H1 (cell line): ENCODE measurements around the gene NLRC5. TPM values are rescaled to one million over a fixed set of nuclear protein-coding genes. Genes with fewer than 3 reads are reported as not detected.

ENCODE experiments used
- CTCF ChIA-PET: fragments of 300-600 bp; sonication (Branson Sonifier 250); formaldehyde crosslinking; loops from one replicate; lab custom pipeline; 2021; ENCODE audit not compliant: partially characterized antibody; lab: Charles Lee
- POLR2A ChIA-PET: fragments of 300-600 bp; sonication (Branson Sonifier 250); formaldehyde crosslinking; loops from one replicate; lab custom pipeline; 2021; ENCODE audit warnings: inconsistent platforms; ENCODE audit not compliant: partially characterized antibody; lab: Charles Lee
- DNase-seq, 2 experiments: peaks; one replicate each; pipeline versions ENCODE4 v3.0.0 to v3.0.0-alpha.2; 2010 to 2022; ENCODE audit warnings: low spot score in 2 of 2, low read depth in 1 of 2, mixed read lengths in 1 of 2
- FAIRE-seq: peaks from 2 replicates; lab custom pipeline; 2011; peaks lifted over from hg19 to GRCh38; lab: Jason Lieb, UNC
- H2AFZ ChIP-seq: 2 replicates; pipeline ENCODE4 v1.8.1; 2012; ENCODE audit warnings: low read length, inconsistent platforms
- H2AK5ac ChIP-seq: 2 replicates; pipeline ENCODE4 v1.6.1; 2013; ENCODE audit warnings: low read depth, low read length
- H2BK120ac ChIP-seq: replicated peaks from 2 replicates; pipeline ENCODE3; 2013; ENCODE audit warnings: low read depth, low read length, inconsistent platforms
- H2BK12ac ChIP-seq: 2 replicates; pipeline ENCODE4 v1.6.1; 2013; ENCODE audit warnings: low read depth, low read length
- H2BK15ac ChIP-seq: 2 replicates; pipeline ENCODE4 v1.6.1; 2013; ENCODE audit warnings: low read length
- H2BK20ac ChIP-seq: 2 replicates; pipeline ENCODE4 v1.6.1; 2013; ENCODE audit warnings: low read length
- H2BK5ac ChIP-seq: 2 replicates; pipeline ENCODE4 v1.6.1; 2013; ENCODE audit warnings: low read depth, low read length
- H3K14ac ChIP-seq: 2 replicates; pipeline ENCODE4 v1.6.1; 2013; ENCODE audit warnings: inconsistent platforms; ENCODE audit not compliant: insufficient read length
- H3K18ac ChIP-seq: 2 replicates; pipeline ENCODE4 v1.6.1; 2013; ENCODE audit warnings: low read length; ENCODE audit errors: extremely low read depth
- H3K23ac ChIP-seq: 2 replicates; pipeline ENCODE4 v1.6.1; 2013; ENCODE audit warnings: inconsistent platforms; ENCODE audit not compliant: insufficient read length
- H3K23me2 ChIP-seq: 2 replicates; pipeline ENCODE4 v1.6.1; 2013; ENCODE audit warnings: low read depth, low read length
- H3K27ac ChIP-seq: 2 replicates; pipeline ENCODE4 v1.6.1; 2011; ENCODE audit warnings: low read depth, low read length, inconsistent platforms
- H3K27me3 ChIP-seq, 4 experiments: replicated peaks in 1 of 4; 1 replicate in 1 of 4; 2 replicates in 3 of 4; pipeline versions ENCODE4 v1.6.1 to v1.8.1; 2011 to 2013; ENCODE audit warnings: low read length in 3 of 4, mild to moderate bottlenecking in 3 of 4, inconsistent platforms in 2 of 4, mixed read lengths in 2 of 4, moderate library complexity in 1 of 4; ENCODE audit not compliant: control insufficient read depth in 3 of 4, insufficient read depth in 3 of 4; ENCODE audit errors: extremely low read depth in 1 of 4
- H3K36me3 ChIP-seq, 4 experiments: 2 replicates each; pipeline versions ENCODE4 v1.6.1 to v1.8.1; 2011 to 2013; ENCODE audit warnings: mild to moderate bottlenecking in 4 of 4, low read length in 3 of 4, moderate library complexity in 2 of 4, control low read depth in 1 of 4, inconsistent platforms in 1 of 4; ENCODE audit not compliant: insufficient read depth in 4 of 4, control insufficient read depth in 2 of 4
- H3K4ac ChIP-seq: replicated peaks from 2 replicates; pipeline ENCODE3; 2013; ENCODE audit warnings: low read length, low read depth, mixed read lengths, inconsistent platforms; ENCODE audit not compliant: insufficient read length
- H3K4me1 ChIP-seq, 4 experiments: replicated peaks in 1 of 4; 1 replicate in 1 of 4; 2 replicates in 3 of 4; pipeline versions ENCODE4 v1.6.1 to v1.8.1; 2011 to 2013; ENCODE audit warnings: low read length in 3 of 4, inconsistent platforms in 2 of 4, mixed read lengths in 1 of 4; ENCODE audit not compliant: insufficient read depth in 4 of 4, control insufficient read depth in 3 of 4
- H3K4me2 ChIP-seq, 2 experiments: 2 replicates each; pipeline versions ENCODE4 v1.6.1 to v1.8.1; 2011 to 2013; ENCODE audit warnings: low read depth in 2 of 2, low read length in 2 of 2, control low read depth in 1 of 2, inconsistent platforms in 1 of 2, mild to moderate bottlenecking in 1 of 2; ENCODE audit not compliant: insufficient read depth in 1 of 2
- H3K4me3 ChIP-seq, 4 experiments: fragments of 200-600, 300-600 bp in 1 of 4; sonication (generic), shearing (Covaris generic), sonication (Bioruptor Twin) in 1 of 4; 2 replicates each; pipeline versions ENCODE4 v1.5.1 to v1.8.1; 2011 to 2016; ENCODE audit warnings: low read length in 4 of 4, low read depth in 3 of 4, control low read depth in 2 of 4, inconsistent platforms in 2 of 4, mild to moderate bottlenecking in 2 of 4, mixed read lengths in 1 of 4, moderate library complexity in 1 of 4; ENCODE audit not compliant: insufficient read depth in 2 of 4; ENCODE audit errors: extremely low read depth in 1 of 4
- H3K56ac ChIP-seq: replicated peaks from 2 replicates; pipeline ENCODE3; 2013; ENCODE audit warnings: low read depth, mild to moderate bottlenecking, mixed read lengths, low read length, inconsistent platforms; ENCODE audit not compliant: insufficient read length
- H3K79me1 ChIP-seq: 2 replicates; pipeline ENCODE4 v1.6.1; 2013; ENCODE audit warnings: low read depth, low read length, control low read depth
- H3K79me2 ChIP-seq, 2 experiments: 2 replicates each; pipeline versions ENCODE4 v1.6.1 to v1.8.1; 2012 to 2013; ENCODE audit warnings: low read length in 2 of 2, mild to moderate bottlenecking in 2 of 2, inconsistent platforms in 1 of 2; ENCODE audit not compliant: insufficient read depth in 2 of 2, control insufficient read depth in 1 of 2
- H3K9ac ChIP-seq, 4 experiments: replicated peaks in 1 of 4; 1 replicate in 1 of 4; 2 replicates in 3 of 4; pipeline versions ENCODE4 v1.6.1 to v1.8.1; 2011 to 2013; ENCODE audit warnings: low read depth in 3 of 4, low read length in 3 of 4, control low read depth in 2 of 4, mild to moderate bottlenecking in 2 of 4, moderate library complexity in 2 of 4, inconsistent platforms in 1 of 4; ENCODE audit errors: extremely low read depth in 1 of 4
- H3K9me3 ChIP-seq, 2 experiments: 2 replicates each; pipeline versions ENCODE4 v1.6.1 to v1.8.1; 2012 to 2013; ENCODE audit warnings: mild to moderate bottlenecking in 2 of 2, moderate library complexity in 2 of 2, control low read depth in 1 of 2, inconsistent platforms in 1 of 2, low read depth in 1 of 2, low read length in 1 of 2, mixed read lengths in 1 of 2; ENCODE audit not compliant: insufficient read depth in 2 of 2
- H4K20me1 ChIP-seq, 2 experiments: replicated peaks in 1 of 2; 2 replicates each; pipeline versions ENCODE3 to v1.8.1; 2011 to 2013; ENCODE audit warnings: inconsistent platforms in 2 of 2, low read length in 2 of 2, mild to moderate bottlenecking in 1 of 2; ENCODE audit not compliant: insufficient read depth in 2 of 2, control insufficient read depth in 1 of 2
- H4K5ac ChIP-seq: 2 replicates; pipeline ENCODE4 v1.6.1; 2013; ENCODE audit warnings: low read length, low read depth, mixed read lengths, inconsistent platforms; ENCODE audit not compliant: insufficient read length
- H4K8ac ChIP-seq: 2 replicates; pipeline ENCODE4 v1.8.0; 2013; ENCODE audit warnings: mild to moderate bottlenecking, moderate library complexity, low read length, inconsistent platforms; ENCODE audit not compliant: insufficient read depth; ENCODE audit errors: extremely low read depth
- H4K91ac ChIP-seq: replicated peaks from 2 replicates; pipeline ENCODE3; 2013; ENCODE audit warnings: low read length, mixed read lengths, inconsistent platforms; ENCODE audit not compliant: insufficient read length
- ASH2L ChIP-seq: fragments of 200-600, 300-600 bp; sonication (generic); IDR thresholded peaks from one replicate; pipeline ENCODE4 v1.7.1; 2017; ENCODE audit warnings: low read length
- ATF2 ChIP-seq: IDR thresholded peaks from 2 replicates; pipeline ENCODE4 v1.6.1; 2012; ENCODE audit warnings: low read length, inconsistent platforms
- CTCF ChIP-seq, 3 experiments: IDR thresholded peaks; 1 replicate in 2 of 3; 2 replicates in 1 of 3; pipeline versions ENCODE4 v1.5.1 to v1.6.1; 2011; ENCODE audit warnings: low read length in 3 of 3, mild to moderate bottlenecking in 3 of 3, inconsistent platforms in 2 of 3, low read depth in 1 of 3, moderate library complexity in 1 of 3; ENCODE audit not compliant: insufficient read depth in 1 of 3; ENCODE audit errors: control extremely low read depth in 1 of 3
- HDAC2 ChIP-seq, 2 experiments: fragments of 300-600 bp in 1 of 2; sonication (generic) in 1 of 2; IDR thresholded peaks; 2 replicates each; pipeline ENCODE4 v1.6.1; 2011 to 2012; ENCODE audit warnings: low read depth in 2 of 2, low read length in 2 of 2, mild to moderate bottlenecking in 2 of 2, moderate library complexity in 2 of 2, borderline replicate concordance in 1 of 2, inconsistent platforms in 1 of 2
- KDM4A ChIP-seq: IDR thresholded peaks from one replicate; pipeline ENCODE4 v1.7.1; 2012; ENCODE audit warnings: low read depth, mild to moderate bottlenecking, moderate library complexity, low read length, inconsistent platforms; ENCODE audit not compliant: severe bottlenecking
- NANOG ChIP-seq: IDR thresholded peaks from 2 replicates; pipeline ENCODE4 v1.6.1; 2011; ENCODE audit warnings: low read length, low read depth, mild to moderate bottlenecking, inconsistent platforms; ENCODE audit not compliant: insufficient read depth, poor library complexity, severe bottlenecking
- RFX5 ChIP-seq: IDR thresholded peaks from 2 replicates; pipeline ENCODE4 v1.6.1; 2011; ENCODE audit warnings: low read depth, low read length, improper control_type of control experiment, borderline replicate concordance
- RXRA ChIP-seq: IDR thresholded peaks from 2 replicates; pipeline ENCODE4 v1.6.1; 2011; ENCODE audit warnings: low read depth, mild to moderate bottlenecking, low read length, moderate library complexity; ENCODE audit not compliant: insufficient read depth
- TAF1 ChIP-seq: IDR thresholded peaks from 2 replicates; pipeline ENCODE4 v1.6.1; 2011; ENCODE audit warnings: mild to moderate bottlenecking, low read depth, low read length
- WGBS, 2 experiments: shearing (Covaris generic) in 1 of 2; methylation state at CpG; one replicate each; pipeline versions ENCODE4 v1.1.6 to v1.1.7; 2013 to 2015; ENCODE audit warnings: low lambda C conversion rate in 2 of 2, mixed read lengths in 2 of 2, inconsistent platforms in 1 of 2, low coverage in 1 of 2, missing lambda C conversion rate in 1 of 2; ENCODE audit not compliant: insufficient replicate concordance in 2 of 2, insufficient coverage in 1 of 2, insufficient read length in 1 of 2; ENCODE audit errors: extremely low coverage in 1 of 2, missing lambda C conversion rate in 1 of 2; 5-methylcytosine and 5-hydroxymethylcytosine counted together
- polyA plus RNA-seq, 7 experiments: library from polyadenylated mRNA; depleted of rRNA in 3 of 7; stranded (reverse) in 5 of 7; unstranded in 2 of 7; fragments of >200 nt in 5 of 7; fragments of 200-250 nt in 2 of 7; gene quantifications; 1 replicate in 5 of 7; 2 replicates in 1 of 7; 4 replicates in 1 of 7; pipeline versions ENCODE4 v1.2.1 to v1.2.3, GENCODE V29; 2011 to 2013; ENCODE audit warnings: missing spikeins in 2 of 7, mixed read lengths in 2 of 7
- total RNA-seq: library from RNA; stranded (reverse); fragmentation: NEBNext Ultra II Directional; extraction: Animal tissue kit (Norgen Biotek cat#: 25700); gene quantifications from 2 replicates; pipeline ENCODE4 v1.2.1, GENCODE V29; 2021

The NLRC5 gene
- total and polyA plus RNA-seq, 2 of the 8 experiments (the other 6 are each of a cell fraction or from before 2014, with no cell fraction given), result 2.2 to 3.2 TPM

GRCh38 chr16:57125969-57126368 lies 136.6 kb downstream of the NLRC5 start:
- H2BK15ac ChIP-seq, result no peak overlapping the region
- H3K4ac ChIP-seq, result no peak overlapping the region
- no peaks in the 10 kb centered on the region for H4K20me1 ChIP-seq
- no peak overlapping the region for H2AFZ ChIP-seq
- H4K91ac ChIP-seq, result no peak overlapping the region
- WGBS, 2 experiments, result 93% methylated on average over 4 of the region's 4 CpGs; no CpG with 5 or more reads in 1 of the 2 experiments
- no peak overlapping the region for H4K8ac ChIP-seq
- no peak overlapping the region for H3K27ac ChIP-seq
- H2BK20ac ChIP-seq, result no peak overlapping the region
- no peak overlapping the region for H3K9ac ChIP-seq
- no peaks in the 10 kb centered on the region for H3K23me2 ChIP-seq
- no peaks in the 10 kb centered on the region for H3K36me3 ChIP-seq
- no peaks in the 10 kb centered on the region for H3K79me2 ChIP-seq
- no peak overlapping the region for H2BK5ac ChIP-seq
- no peaks in the 10 kb centered on the region for H3K9me3 ChIP-seq
- H3K79me1 ChIP-seq, result no peaks in the 10 kb centered on the region
- H3K14ac ChIP-seq, result no peak overlapping the region
- H4K5ac ChIP-seq, result no peak overlapping the region
- no peak overlapping the region for H3K18ac ChIP-seq
- H3K4me3 ChIP-seq, result no peak overlapping the region
- no peaks in the 10 kb centered on the region for H3K27me3 ChIP-seq
- DNase-seq (no peak), FAIRE-seq (no peak)
- H2BK120ac ChIP-seq, result no peak overlapping the region
- H3K4me2 ChIP-seq, result no peak overlapping the region
- H2BK12ac ChIP-seq, result no peak overlapping the region
- no peaks in the 10 kb centered on the region; a peak in 1 of 7 replicates for H3K4me1 ChIP-seq
- no peak overlapping the region for H2AK5ac ChIP-seq
- ChIA-PET CTCF (interaction anchor here (0.6 to 1.8 kb wide), 6 partner anchors 20 to 913 kb away, joined by 3 to 4 read pairs (median 3); no protein-coding TSS in a partner anchor), POLR2A (interaction anchor here (1.2 kb wide), 1 partner anchor 9 kb away, joined by 4 read pairs; no protein-coding TSS in a partner anchor)
- no peak overlapping the region for H3K56ac ChIP-seq
- no peak overlapping the region for H3K23ac ChIP-seq
- TF ChIP-seq KDM4A, result no peak
- no peak for TF ChIP-seq ASH2L
- TF ChIP-seq RFX5, result no peak
- no peak for TF ChIP-seq NANOG
- TF ChIP-seq CTCF (IDR thresholded peaks at IDR 0.05; ENCODE audit: control extremely low read depth in 1 of 3, insufficient read depth in 1 of 3, low read depth in 1 of 3, low read length in 3 of 3), result no peak
- TF ChIP-seq ATF2, result no peak
- TF ChIP-seq RXRA, result no peak
- TF ChIP-seq TAF1, result no peak
- TF ChIP-seq HDAC2 (IDR thresholded peaks at IDR 0.05; ENCODE audit: borderline replicate concordance in 1 of 2, low read depth in 2 of 2, low read length in 2 of 2), result no peak
